Mesendoderm (in vitro differentiated cells): ENCODE results near the gene ASCL1. TPM values are rescaled to one million over a fixed set of nuclear protein-coding genes. Genes with fewer than 3 reads are reported as not detected.

Experiments used
- DNase-seq: peaks from one replicate; pipeline ENCODE4 v3.0.0; 2013
- H2AK5ac ChIP-seq: 2 replicates; pipeline ENCODE4 v1.6.1; 2013; ENCODE audit warnings: low read length, inconsistent platforms
- H2BK120ac ChIP-seq: 2 replicates; pipeline ENCODE4 v1.6.1; 2013; ENCODE audit warnings: low read depth, mild to moderate bottlenecking, low read length, moderate library complexity, mixed read lengths
- H2BK15ac ChIP-seq: replicated peaks from 2 replicates; pipeline ENCODE4 v1.6.1; 2013; ENCODE audit warnings: low read depth, mild to moderate bottlenecking, moderate library complexity
- H2BK5ac ChIP-seq: 2 replicates; pipeline ENCODE4 v1.6.1; 2013; ENCODE audit warnings: low read length, inconsistent platforms
- H3K18ac ChIP-seq: 2 replicates; pipeline ENCODE4 v1.6.1; 2013; ENCODE audit warnings: mild to moderate bottlenecking, low read length, mixed read lengths
- H3K23ac ChIP-seq: one replicate; pipeline ENCODE4 v1.6.1; 2013; ENCODE audit warnings: low read length
- H3K27ac ChIP-seq: 2 replicates; pipeline ENCODE4 v1.5.1; 2013; ENCODE audit warnings: low read depth, mild to moderate bottlenecking, inconsistent platforms, low read length, moderate library complexity
- H3K27me3 ChIP-seq: 2 replicates; pipeline ENCODE4 v1.6.1; 2013; ENCODE audit warnings: low read length, control low read depth, mild to moderate bottlenecking, inconsistent platforms; ENCODE audit not compliant: insufficient read depth, poor library complexity
- H3K36me3 ChIP-seq: 2 replicates; pipeline ENCODE4 v1.6.1; 2013; ENCODE audit warnings: low read length, inconsistent platforms; ENCODE audit not compliant: control insufficient read depth, insufficient read depth
- H3K4ac ChIP-seq: one replicate; pipeline ENCODE4 v1.6.1; 2013; ENCODE audit warnings: low read depth, mild to moderate bottlenecking, low read length, moderate library complexity
- H3K4me1 ChIP-seq: 2 replicates; pipeline ENCODE4 v1.6.1; 2013; ENCODE audit warnings: low read depth, low read length, inconsistent platforms; ENCODE audit not compliant: control insufficient read depth
- H3K4me2 ChIP-seq: 2 replicates; pipeline ENCODE4 v1.6.1; 2013; ENCODE audit warnings: low read length
- H3K4me3 ChIP-seq: 2 replicates; pipeline ENCODE4 v1.5.1; 2013; ENCODE audit warnings: mild to moderate bottlenecking, low read length
- H3K56ac ChIP-seq: one replicate; pipeline ENCODE4 v1.6.1; 2013; ENCODE audit warnings: low read length
- H3K79me1 ChIP-seq: 2 replicates; pipeline ENCODE4 v1.6.1; 2013; ENCODE audit warnings: low read length, inconsistent platforms
- H3K79me2 ChIP-seq: 2 replicates; pipeline ENCODE4 v1.6.1; 2013; ENCODE audit warnings: mild to moderate bottlenecking, low read length; ENCODE audit not compliant: control insufficient read depth, insufficient read depth
- H3K9ac ChIP-seq: 2 replicates; pipeline ENCODE4 v1.6.1; 2013; ENCODE audit warnings: low read length, inconsistent platforms
- H4K5ac ChIP-seq: one replicate; pipeline ENCODE4 v1.6.1; 2013; ENCODE audit warnings: low read length
- H4K8ac ChIP-seq: one replicate; pipeline ENCODE4 v1.6.1; 2013; ENCODE audit warnings: low read depth, mild to moderate bottlenecking, control low read depth, low read length, moderate library complexity
- WGBS: extraction: QIAGEN DNeasy Blood & Tissue Kit; methylation state at CpG from one replicate; pipeline ENCODE4 v1.1.7; 2013; ENCODE audit warnings: low lambda C conversion rate, missing lambda C conversion rate; ENCODE audit not compliant: insufficient coverage; ENCODE audit errors: extremely low coverage; 5-methylcytosine and 5-hydroxymethylcytosine counted together
- polyA plus RNA-seq, 2 experiments: library from polyadenylated mRNA; stranded (reverse); fragments of 200-250 nt; gene quantifications; one replicate each; pipeline ENCODE4 v1.2.3, GENCODE V29; 2013

Gene ASCL1
- 0.01 TPM for polyA plus RNA-seq (2013, experiment 1 of 2)
- 0.01 TPM for polyA plus RNA-seq (2013, experiment 2 of 2)

GRCh38 chr12:102957339-102958050, at the start of gene ASCL1:
Gene ASCL1 (plus strand): TSS chr12:102957674. CDS start chr12:102958245, 571 bp downstream.
- Histone ChIP-seq H2BK15ac (no peak within 1 kb of the TSS), H2BK5ac (no peak within 1 kb of the TSS), H3K18ac (no peak within 1 kb of the TSS), H3K4me1 (peaks cover 2% of the 10 kb centered on the region), H3K4ac (no peak within 1 kb of the TSS), H3K27me3 (peaks cover 82% of the 10 kb centered on the region), H3K23ac (no peak within 1 kb of the TSS), H3K9ac (no peak within 1 kb of the TSS), H3K27ac (no peak within 1 kb of the TSS), H2AK5ac (no peak within 1 kb of the TSS), H4K8ac (no peak within 1 kb of the TSS), H3K4me3 (no peak within 1 kb of the TSS), H4K5ac (no peak within 1 kb of the TSS), H3K79me2 (no peaks in the 10 kb centered on the region), H3K79me1 (no peaks in the 10 kb centered on the region), H3K36me3 (no peaks in the 10 kb centered on the region), H3K56ac (no peak within 1 kb of the TSS), H3K4me2 (peak within 1 kb of the TSS; percentile 57), H2BK120ac (no peak within 1 kb of the TSS)
- no CpG with 5 or more reads among the region's 52 CpGs for WGBS
- peak; percentile 49 for DNase-seq

GRCh38 chr12:102907918-102908317, 49.6 kb upstream of the ASCL1 start:
- H4K8ac ChIP-seq = no peak overlapping the region
- no peaks in the 10 kb centered on the region for H3K79me1 ChIP-seq
- H3K9ac ChIP-seq = no peak overlapping the region
- no peak overlapping the region for H4K5ac ChIP-seq
- H3K27ac ChIP-seq = no peak overlapping the region
- no peak overlapping the region for H2BK5ac ChIP-seq
- no peak overlapping the region for H3K56ac ChIP-seq
- H3K4me2 ChIP-seq = no peak overlapping the region
- no peak overlapping the region for H3K18ac ChIP-seq
- no peak for DNase-seq
- H3K79me2 ChIP-seq = no peaks in the 10 kb centered on the region
- H2BK15ac ChIP-seq = no peak overlapping the region
- no peak overlapping the region for H2AK5ac ChIP-seq
- no peaks in the 10 kb centered on the region for H3K36me3 ChIP-seq
- H3K4me1 ChIP-seq = no peaks in the 10 kb centered on the region
- H3K23ac ChIP-seq = no peak overlapping the region
- no CpG with 5 or more reads among the region's 4 CpGs for WGBS
- no peak overlapping the region for H3K4ac ChIP-seq
- no peak overlapping the region for H3K4me3 ChIP-seq
- H2BK120ac ChIP-seq = no peak overlapping the region
- no peaks in the 10 kb centered on the region for H3K27me3 ChIP-seq

DNA sequence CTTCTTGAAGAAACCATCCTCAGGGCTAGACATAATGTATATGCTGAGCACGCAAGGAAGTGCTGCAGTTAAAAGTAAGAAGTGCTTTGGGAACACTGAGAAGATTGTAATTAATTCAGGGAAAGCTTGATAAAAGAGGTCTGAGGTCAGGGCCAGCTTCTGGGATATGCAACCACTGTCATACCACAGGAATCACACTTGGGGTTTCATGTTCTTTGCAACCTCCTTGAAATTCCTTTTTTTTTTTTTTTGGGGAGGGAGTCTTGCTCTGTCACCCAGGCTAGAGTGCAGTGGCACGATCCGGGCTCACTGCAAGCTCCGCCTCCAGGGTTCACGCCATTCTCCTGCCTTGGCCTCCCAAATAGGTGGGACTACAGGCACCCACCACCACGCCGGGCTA, 47.3 kb upstream of the ASCL1 start:
- WGBS = no CpG with 5 or more reads among the region's 7 CpGs
- Histone ChIP-seq H3K9ac (no peak overlapping the region), H3K4me1 (no peaks in the 10 kb centered on the region), H3K56ac (no peak overlapping the region), H2BK15ac (no peak overlapping the region), H3K27ac (no peak overlapping the region), H3K23ac (no peak overlapping the region), H4K5ac (no peak overlapping the region), H4K8ac (no peak overlapping the region), H3K27me3 (no peaks in the 10 kb centered on the region), H3K79me2 (no peaks in the 10 kb centered on the region), H2BK120ac (no peak overlapping the region), H3K79me1 (no peaks in the 10 kb centered on the region), H3K36me3 (no peaks in the 10 kb centered on the region), H2BK5ac (no peak overlapping the region), H3K4me2 (no peak overlapping the region), H3K18ac (no peak overlapping the region), H3K4ac (no peak overlapping the region), H3K4me3 (no peak overlapping the region), H2AK5ac (no peak overlapping the region)
- no peak for DNase-seq

DNA sequence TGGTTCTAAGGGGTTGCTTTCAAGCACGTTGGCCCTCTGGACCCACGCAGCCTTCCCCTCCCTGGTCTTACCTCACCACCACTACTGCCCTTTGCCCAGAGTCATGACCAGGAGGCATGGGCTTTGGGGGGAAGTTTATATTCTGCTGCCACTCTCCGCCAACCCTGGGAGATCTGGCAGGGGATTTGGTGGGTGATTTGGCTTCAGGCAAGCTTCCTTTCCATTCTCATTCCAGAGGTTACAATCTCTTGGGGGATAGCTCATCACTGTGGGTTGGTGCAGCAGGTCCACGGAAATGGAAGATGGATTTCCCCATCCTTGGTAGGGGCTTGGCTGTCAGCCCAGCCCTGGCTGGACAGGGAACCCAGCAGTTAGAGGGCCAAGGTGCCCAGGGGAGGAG, 46.7 kb upstream of the ASCL1 start:
- H2BK15ac ChIP-seq = no peak overlapping the region
- no peaks in the 10 kb centered on the region for H3K36me3 ChIP-seq
- H3K27ac ChIP-seq = no peak overlapping the region
- no peak overlapping the region for H3K56ac ChIP-seq
- H3K4me2 ChIP-seq = no peak overlapping the region
- no peak for DNase-seq
- no peak overlapping the region for H2AK5ac ChIP-seq
- no peaks in the 10 kb centered on the region for H3K79me2 ChIP-seq
- no peak overlapping the region for H3K18ac ChIP-seq
- no peak overlapping the region for H3K23ac ChIP-seq
- H3K4me3 ChIP-seq = no peak overlapping the region
- no CpG with 5 or more reads among the region's 4 CpGs for WGBS
- H4K8ac ChIP-seq = no peak overlapping the region
- no peaks in the 10 kb centered on the region for H3K79me1 ChIP-seq
- no peak overlapping the region for H4K5ac ChIP-seq
- H3K4me1 ChIP-seq = no peaks in the 10 kb centered on the region
- H2BK5ac ChIP-seq = no peak overlapping the region
- no peak overlapping the region for H2BK120ac ChIP-seq
- H3K4ac ChIP-seq = no peak overlapping the region
- no peaks in the 10 kb centered on the region for H3K27me3 ChIP-seq
- H3K9ac ChIP-seq = no peak overlapping the region

DNA sequence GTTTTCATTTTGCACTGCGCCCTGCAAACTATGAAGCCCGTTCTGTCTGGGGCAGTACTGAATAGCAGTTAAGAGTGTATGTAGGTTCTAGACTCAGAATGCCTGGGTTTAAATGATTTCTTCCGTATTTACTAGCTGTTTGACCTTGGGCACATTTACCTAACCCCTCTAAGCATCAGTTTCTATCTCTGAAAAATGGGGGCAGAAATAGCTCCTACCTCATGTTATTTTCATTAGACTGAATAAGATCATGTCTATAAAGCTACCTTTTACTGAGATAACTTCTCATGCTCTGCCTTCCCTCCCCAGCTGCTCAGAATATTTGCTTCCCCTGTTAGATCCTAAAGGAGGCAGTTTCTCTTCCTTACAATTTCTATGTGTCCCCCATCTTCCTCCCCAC, 46.2 kb upstream of the ASCL1 start:
- H3K9ac ChIP-seq = no peak overlapping the region
- no peak overlapping the region for H2BK5ac ChIP-seq
- no CpG with 5 or more reads among the region's 3 CpGs for WGBS
- no peak overlapping the region for H3K27ac ChIP-seq
- no peak overlapping the region for H2BK120ac ChIP-seq
- H3K23ac ChIP-seq = no peak overlapping the region
- H3K4me2 ChIP-seq = no peak overlapping the region
- H3K4ac ChIP-seq = no peak overlapping the region
- no peak overlapping the region for H3K4me3 ChIP-seq
- H3K36me3 ChIP-seq = no peaks in the 10 kb centered on the region
- H3K4me1 ChIP-seq = no peaks in the 10 kb centered on the region
- no peak overlapping the region for H4K5ac ChIP-seq
- no peak overlapping the region for H2AK5ac ChIP-seq
- no peak overlapping the region for H2BK15ac ChIP-seq
- no peak overlapping the region for H3K18ac ChIP-seq
- H3K79me1 ChIP-seq = no peaks in the 10 kb centered on the region
- no peaks in the 10 kb centered on the region for H3K79me2 ChIP-seq
- no peaks in the 10 kb centered on the region for H3K27me3 ChIP-seq
- H3K56ac ChIP-seq = no peak overlapping the region
- DNase-seq = no peak
- no peak overlapping the region for H4K8ac ChIP-seq

DNA sequence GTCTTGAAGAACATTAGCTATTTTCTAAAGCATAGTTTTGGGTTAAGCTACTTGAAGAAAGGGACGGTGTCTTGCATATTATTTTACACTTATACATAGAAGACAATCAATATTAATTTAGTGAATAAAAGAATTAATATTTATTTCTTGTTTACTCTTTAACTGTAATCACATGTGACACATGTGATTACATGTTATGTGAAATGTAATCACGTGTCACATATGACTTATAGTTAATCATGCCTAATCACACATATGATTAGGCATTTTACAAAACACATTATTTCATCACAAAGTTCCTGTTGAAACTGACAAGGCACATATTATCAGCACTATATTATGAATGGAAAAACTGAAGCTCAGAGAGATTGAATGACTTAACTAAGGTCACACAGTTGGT, 45.2 kb upstream of the ASCL1 start:
- Histone ChIP-seq H2BK120ac (no peak overlapping the region), H3K4ac (no peak overlapping the region), H2BK5ac (no peak overlapping the region), H3K79me1 (no peaks in the 10 kb centered on the region), H2BK15ac (no peak overlapping the region), H3K27ac (no peak overlapping the region), H3K79me2 (no peaks in the 10 kb centered on the region), H3K4me3 (no peak overlapping the region), H3K18ac (no peak overlapping the region), H4K5ac (no peak overlapping the region), H3K4me1 (no peaks in the 10 kb centered on the region), H3K9ac (no peak overlapping the region), H3K23ac (no peak overlapping the region), H3K4me2 (no peak overlapping the region), H4K8ac (no peak overlapping the region), H2AK5ac (no peak overlapping the region), H3K56ac (no peak overlapping the region), H3K36me3 (no peaks in the 10 kb centered on the region), H3K27me3 (no peaks in the 10 kb centered on the region)
- no peak for DNase-seq
- WGBS = no CpG with 5 or more reads among the region's 2 CpGs
